Fibroblast of skin of abdomen (primary cell): ENCODE data around the gene SLX4IP.

Experiments used
- DNase-seq: peaks from one replicate; pipeline ENCODE4 v3.0.0-alpha.2; 2013

Gene SLX4IP

DNA sequence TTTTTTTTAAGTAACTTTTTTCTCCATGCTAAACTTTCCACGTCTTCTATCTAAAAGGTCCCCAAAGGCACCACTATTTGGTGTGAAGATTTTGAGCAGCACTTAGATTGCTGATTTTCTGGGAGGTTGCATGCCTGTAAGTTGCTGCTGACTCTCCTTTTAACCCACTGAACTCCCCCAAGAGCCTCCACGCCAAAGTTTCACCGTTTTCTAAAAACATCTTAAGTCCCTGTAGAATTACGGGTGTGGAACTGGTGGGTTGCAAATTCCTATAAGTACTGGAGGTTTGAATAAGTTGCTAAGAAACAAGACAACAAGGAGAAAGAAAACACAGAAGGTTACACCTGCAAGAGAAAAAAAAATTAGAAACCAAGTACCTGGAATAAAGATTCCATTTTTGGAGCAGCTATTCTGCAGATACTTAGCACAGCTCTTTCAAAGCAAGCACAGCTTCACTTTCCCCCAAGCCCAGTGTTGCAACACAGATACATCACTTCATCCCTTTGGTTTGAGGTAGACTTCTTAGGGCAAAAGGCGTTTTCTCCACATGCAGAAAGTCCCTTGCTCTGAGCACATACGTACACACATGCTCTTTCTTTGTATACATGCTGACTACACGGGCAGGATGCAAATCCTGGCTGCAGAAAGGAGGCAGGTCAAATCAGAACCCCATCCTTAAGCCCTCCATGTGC lies 233.7 kb downstream of the SLX4IP start:
- no peak for DNase-seq

- DNase-seq = no peak
Observed at GRCh38 chr20:10669843-10670446, 234.8 kb downstream of the SLX4IP start.

DNA sequence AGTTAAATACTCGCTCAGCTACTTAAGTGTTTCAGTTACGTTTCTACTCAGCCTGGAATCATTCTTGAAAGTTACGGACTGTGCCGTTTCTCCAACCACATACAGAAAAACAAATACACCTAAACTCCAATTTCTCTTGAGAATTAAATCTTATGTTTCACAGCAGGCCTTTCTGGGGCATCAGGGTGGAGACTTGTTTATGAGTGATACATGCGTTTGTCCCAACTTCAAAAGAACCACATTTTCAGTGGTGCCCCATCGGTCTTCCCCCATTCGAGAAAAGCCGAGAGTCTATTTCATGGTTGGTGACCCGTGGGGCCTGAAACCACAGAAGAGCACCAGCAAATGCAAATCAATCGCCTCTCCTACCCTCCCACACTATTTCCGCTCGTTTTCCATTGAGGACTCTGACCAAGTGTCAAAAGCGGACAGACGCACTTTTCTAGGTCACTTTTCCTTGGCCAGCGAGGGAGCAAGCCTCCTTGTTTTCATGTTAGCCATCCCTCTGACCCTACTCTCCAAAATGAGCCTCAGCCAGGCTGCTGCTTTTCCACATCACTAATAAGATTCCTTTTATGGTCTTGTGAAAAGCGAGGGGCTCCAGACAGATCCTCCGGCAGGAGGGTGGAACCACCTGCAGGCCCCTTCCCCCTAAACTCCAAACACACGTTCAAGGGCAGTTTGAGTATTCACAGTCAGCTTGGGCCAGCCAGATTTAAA lies 235.6 kb downstream of the SLX4IP start:
- no peak for DNase-seq

DNA sequence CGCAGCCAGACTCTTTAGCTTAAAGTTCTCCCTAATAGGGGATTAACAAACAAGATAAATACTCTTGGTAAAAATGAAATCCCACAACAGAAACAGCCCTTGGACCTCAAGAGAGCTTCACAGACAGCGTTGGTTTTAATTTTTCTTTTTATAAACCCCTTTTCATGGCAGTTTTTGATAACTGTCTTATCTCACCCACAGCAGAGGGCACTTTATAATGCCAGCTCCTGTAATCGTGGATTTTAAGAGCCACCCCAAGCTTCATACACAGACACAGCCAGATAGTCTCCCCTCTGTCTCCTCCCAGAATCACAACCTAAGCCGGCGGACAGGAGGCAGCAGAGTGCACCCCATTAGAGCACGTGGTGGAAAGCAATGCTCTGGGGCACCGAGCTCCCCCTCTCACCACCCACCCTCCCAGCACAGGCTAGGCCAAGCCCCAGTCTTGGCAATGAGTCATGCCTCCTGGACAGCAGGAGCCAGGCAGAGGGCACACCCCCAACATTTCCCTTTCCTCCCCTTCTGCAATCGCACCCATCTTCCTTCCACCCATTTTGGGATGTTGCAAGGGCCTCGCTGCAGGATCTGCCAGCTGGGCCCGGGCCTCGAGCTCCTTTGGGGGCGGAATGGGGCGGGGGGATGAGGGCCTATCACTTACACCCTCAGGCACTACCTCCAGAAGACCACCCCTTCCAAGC lies 236.3 kb downstream of the SLX4IP start:
- peak; percentile 89 for DNase-seq

- DNase-seq = no peak
Observed at GRCh38 chr20:10671919-10672623, 237.0 kb downstream of the SLX4IP start.

GRCh38 chr20:10672624-10673127 lies 237.6 kb downstream of the SLX4IP start:
- peak; percentile 51 for DNase-seq

- peak; percentile 42 for DNase-seq
Observed at GRCh38 chr20:10673176-10673841, 238.2 kb downstream of the SLX4IP start.

- peak; percentile 95 for DNase-seq
Observed at GRCh38 chr20:10673842-10674683, 239.0 kb downstream of the SLX4IP start, which contains the start of gene JAG1. Gene JAG1 (minus strand): TSS chr20:10673999. CDS start chr20:10673530, 469 bp downstream.

GRCh38 chr20:10674684-10675449 lies 239.8 kb downstream of the SLX4IP start:
- peak; percentile 61 for DNase-seq

- DNase-seq = no peak
Observed at GRCh38 chr20:10675450-10675848, 240.3 kb downstream of the SLX4IP start.

DNA sequence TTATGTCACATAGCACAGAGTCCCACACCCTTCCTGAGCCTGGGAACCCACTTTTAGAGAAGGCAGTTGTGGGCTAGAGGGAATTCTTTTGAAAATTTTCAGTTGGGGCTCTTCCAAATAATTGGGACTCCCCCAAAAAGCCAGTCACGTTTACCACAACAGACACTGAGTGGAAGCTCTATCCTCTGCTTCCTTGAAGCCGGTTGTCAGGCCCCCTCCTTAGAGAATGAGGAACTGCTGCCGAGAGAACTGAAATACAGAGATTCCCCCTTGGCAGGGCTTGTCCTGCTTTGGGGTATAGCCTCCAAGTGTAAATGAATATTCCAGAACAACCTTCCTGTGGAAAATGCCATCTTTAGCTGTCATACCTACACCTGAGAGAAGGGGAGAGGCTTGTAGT lies 241.4 kb downstream of the SLX4IP start:
- DNase-seq = no peak
